GM21447 (cell line): ENCODE measurements around the gene ELF3.
"Not testable (repeated sequence)": the region's sequence is repeated elsewhere in the genome, so short reads cannot be mapped to it uniquely, and the experiment has no call there.

Experiments used
- ATAC-seq: cut with Tn5 transposase; IDR thresholded peaks from one replicate; pipeline ENCODE4 v1.9.1; 2021; ENCODE audit not compliant: unreplicated experiment

ELF3 gene

DNA sequence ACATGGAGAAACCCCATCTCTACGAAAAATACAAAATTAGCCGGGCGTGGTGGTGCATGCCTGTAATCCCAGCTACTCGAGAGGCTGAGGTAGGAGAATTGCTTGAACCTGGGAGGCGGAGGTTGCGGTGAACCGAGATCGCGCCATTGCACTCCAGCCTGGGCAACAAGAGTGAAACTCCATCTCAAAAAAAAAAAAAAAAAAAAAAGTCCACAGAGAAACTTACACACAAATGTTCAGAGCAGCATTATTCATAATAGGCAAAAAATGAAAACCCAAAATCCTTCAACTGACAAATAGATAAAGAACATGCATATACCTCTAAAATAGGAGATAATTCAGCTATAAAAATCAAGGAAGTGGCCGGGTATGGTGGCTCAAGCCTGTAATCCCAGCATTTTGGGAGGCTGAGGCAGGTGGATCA is 54.5 kb downstream of the ELF3 start:
- not testable (repeated sequence) for ATAC-seq
